Measurements from ENCODE around the gene LSM14A. TPM values are rescaled to one million over a fixed set of nuclear protein-coding genes. Genes with fewer than 3 reads are reported as not detected.
A peak's percentile ranks its signal among the peaks of the same experiment; 100 is the strongest.
"Not testable (repeated sequence)": the region's sequence is repeated elsewhere in the genome, so short reads cannot be mapped to it uniquely, and the experiment has no call there.

LSM14A gene
- total and polyA plus RNA-seq, 2 of the 13 experiments (the other 11 are each of a cell fraction or from before 2014, with no cell fraction given), result 77.0 to 83.6 TPM

DNA sequence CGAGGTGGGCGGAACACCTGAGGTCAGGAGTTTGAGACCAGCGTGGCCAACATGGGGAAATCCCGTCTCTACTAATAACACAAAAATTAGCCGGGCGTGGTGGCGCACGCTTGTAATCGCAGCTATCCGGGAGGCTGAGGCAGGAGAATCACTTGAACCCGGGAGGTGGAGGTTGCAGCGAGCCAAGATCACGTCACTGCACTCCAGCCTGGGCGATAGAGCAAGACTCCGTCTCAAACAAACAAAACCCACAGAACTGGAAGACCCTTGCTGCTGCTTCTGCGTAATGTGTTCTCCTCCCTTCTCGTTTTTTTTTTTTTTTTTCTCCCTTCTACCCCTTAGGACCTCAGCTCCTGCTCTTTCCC is 81.4 kb downstream of the LSM14A start:
- Histone ChIP-seq H3K79me2 (ENCODE audit: insufficient read depth, low read length) (peaks cover 27% of the 10 kb centered on the region), H3K4me1 (ENCODE audit: insufficient read depth, low read length) (peaks cover 48% of the 10 kb centered on the region), H3K27ac (ENCODE audit: extremely low read length, insufficient read depth, low read length) (peak overlapping the region; percentile 69), H3K4me3 (replicated peaks in 1 of 3; ENCODE audit: insufficient read depth in 1 of 3, low read depth in 2 of 3, low read length in 3 of 3) (peak overlapping the region; percentile 80 to 98 (median 94); a peak in 5 of 6 replicates), H3K9ac (ENCODE audit: insufficient read depth, low read depth, low read length) (peak overlapping the region; percentile 82), H2AFZ (ENCODE audit: low read length) (peak overlapping the region; percentile 37), H3K4me2 (ENCODE audit: low read depth, low read length) (peak overlapping the region; percentile 87)
- ATAC-seq; CTCF ChIA-PET (ENCODE audit: low intra/inter-chr PET ratio, low total read pairs); POLR2A ChIA-PET; H4K20me1 ChIP-seq (ENCODE audit: insufficient read depth, low read length); H3K27me3 ChIP-seq (ENCODE audit: control insufficient read depth in 1 of 2, insufficient read depth in 2 of 2, low read length in 2 of 2); DNase-seq (ENCODE audit: low spot score); FAIRE-seq; in situ Hi-C loops (cut with HindIII; ENCODE audit: extremely low pct_ligation_motif_present, low pct_unique_long_range_greater_than_20kb); H3K36me3 ChIP-seq (replicated peaks in 1 of 2; ENCODE audit: control insufficient read depth in 1 of 2, insufficient read depth in 2 of 2, low read length in 2 of 2); H3K9me3 ChIP-seq (ENCODE audit: low read length); BruUV-seq (replicated peaks); intact Hi-C loops (cut with micrococcal nuclease; ENCODE audit: unreplicated experiment): not testable (repeated sequence)
- TF ChIP-seq ZNF121 (CRISPR knock-in tag; IDR thresholded peaks at IDR 0.05) (peak; percentile 35; the same call in 1 of the 2 replicates), ZSCAN21 (CRISPR knock-in tag; IDR thresholded peaks at IDR 0.05; ENCODE audit: borderline replicate concordance) (0 out of 2 replicates have a peak, but pooled peaks have one; percentile 11), ZNF747 (CRISPR knock-in tag; IDR thresholded peaks at IDR 0.05; ENCODE audit: borderline replicate concordance) (0 out of 2 replicates have a peak, but pooled peaks have one; percentile 3), NCOA1 (CRISPR knock-in tag; IDR thresholded peaks at IDR 0.05) (0 out of 2 replicates have a peak, but pooled peaks have one; percentile 61), ZNF441 (CRISPR knock-in tag; IDR thresholded peaks at IDR 0.05; ENCODE audit: borderline replicate concordance) (peak; percentile 96)
- TF ChIP-seq, protein P1, sequence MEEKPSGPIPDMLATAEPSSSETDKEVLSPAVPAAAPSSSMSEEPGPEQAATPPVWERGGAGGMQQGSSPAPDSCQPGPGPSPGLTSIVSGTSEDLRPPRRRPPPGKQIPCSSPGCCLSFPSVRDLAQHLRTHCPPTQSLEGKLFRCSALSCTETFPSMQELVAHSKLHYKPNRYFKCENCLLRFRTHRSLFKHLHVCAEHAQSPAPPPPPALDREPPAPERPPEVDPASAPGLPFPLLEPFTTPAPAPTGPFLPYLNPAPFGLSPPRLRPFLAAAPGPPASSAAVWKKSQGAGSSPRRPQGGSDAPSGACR (CRISPR knock-in tag; IDR thresholded peaks at IDR 0.05), result 0 out of 2 replicates have a peak, but pooled peaks have one; percentile 15
- TF ChIP-seq, protein P2, sequence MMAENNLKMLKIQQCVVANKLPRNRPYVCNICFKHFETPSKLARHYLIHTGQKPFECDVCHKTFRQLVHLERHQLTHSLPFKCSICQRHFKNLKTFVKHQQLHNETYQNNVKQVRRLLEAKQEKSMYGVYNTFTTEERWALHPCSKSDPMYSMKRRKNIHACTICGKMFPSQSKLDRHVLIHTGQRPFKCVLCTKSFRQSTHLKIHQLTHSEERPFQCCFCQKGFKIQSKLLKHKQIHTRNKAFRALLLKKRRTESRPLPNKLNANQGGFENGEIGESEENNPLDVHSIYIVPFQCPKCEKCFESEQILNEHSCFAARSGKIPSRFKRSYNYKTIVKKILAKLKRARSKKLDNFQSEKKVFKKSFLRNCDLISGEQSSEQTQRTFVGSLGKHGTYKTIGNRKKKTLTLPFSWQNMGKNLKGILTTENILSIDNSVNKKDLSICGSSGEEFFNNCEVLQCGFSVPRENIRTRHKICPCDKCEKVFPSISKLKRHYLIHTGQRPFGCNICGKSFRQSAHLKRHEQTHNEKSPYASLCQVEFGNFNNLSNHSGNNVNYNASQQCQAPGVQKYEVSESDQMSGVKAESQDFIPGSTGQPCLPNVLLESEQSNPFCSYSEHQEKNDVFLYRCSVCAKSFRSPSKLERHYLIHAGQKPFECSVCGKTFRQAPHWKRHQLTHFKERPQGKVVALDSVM (CRISPR knock-in tag; IDR thresholded peaks at IDR 0.05), result peak; percentile 53; the same call in 1 of the 2 replicates
- 64% methylated on average over 17 of the region's 17 CpGs for WGBS (ENCODE audit: low lambda C conversion rate)
